LNCAP (cell line): ENCODE results near the gene PHLPP2.

ENCODE experiments used
- CTCF ChIP-seq: fragments of 450-650 bp; IDR thresholded peaks from 2 replicates; pipeline ENCODE4 v1.5.1; 2017; ENCODE audit warnings: mild to moderate bottlenecking

Gene PHLPP2

GRCh38 chr16:71637398-71637797 lies 87.1 kb downstream of the PHLPP2 start:
- TF ChIP-seq CTCF = no peak

GRCh38 chr16:71635632-71636031 lies 88.9 kb downstream of the PHLPP2 start:
- no peak for TF ChIP-seq CTCF

GRCh38 chr16:71631776-71632175 lies 92.7 kb downstream of the PHLPP2 start:
- TF ChIP-seq CTCF = no peak

GRCh38 chr16:71630808-71631207 lies 93.7 kb downstream of the PHLPP2 start:
- no peak for TF ChIP-seq CTCF

- no peak for TF ChIP-seq CTCF
Observed at GRCh38 chr16:71629278-71630016, 95.1 kb downstream of the PHLPP2 start.

- no peak for TF ChIP-seq CTCF
Observed at GRCh38 chr16:71628810-71629209, 95.7 kb downstream of the PHLPP2 start.

- TF ChIP-seq CTCF = no peak
Observed at GRCh38 chr16:71627731-71628181, 96.7 kb downstream of the PHLPP2 start.

GRCh38 chr16:71626858-71627213 lies 97.7 kb downstream of the PHLPP2 start:
- no peak for TF ChIP-seq CTCF
